HL-60 (cell line): ENCODE measurements around the gene HOXA7.

Source experiments
- DNase-seq, 2 experiments: peaks; one replicate each; pipeline ENCODE4 v3.0.0-alpha.2; 2010 to 2020; ENCODE audit warnings: low read depth in 1 of 2, low spot score in 1 of 2
- H3K27ac ChIP-seq: fragments of 250-450 bp; sonication (Bioruptor Pico); replicated peaks from 2 replicates; pipeline ENCODE4 v1.5.1; 2020; ENCODE audit warnings: mild to moderate bottlenecking, moderate library complexity
- H3K27me3 ChIP-seq: fragments of 250-450 bp; sonication (Bioruptor Pico); 2 replicates; pipeline ENCODE4 v1.5.1; 2021; ENCODE audit warnings: mild to moderate bottlenecking, moderate library complexity; ENCODE audit not compliant: insufficient read depth, poor library complexity, severe bottlenecking
- H3K4me3 ChIP-seq: replicated peaks from 2 replicates; pipeline ENCODE4 v1.5.1; 2011; ENCODE audit warnings: mild to moderate bottlenecking, control low read depth, low read length; ENCODE audit not compliant: insufficient read depth
- CTCF ChIP-seq: IDR thresholded peaks from one replicate; pipeline ENCODE4 v1.5.1; 2011; ENCODE audit warnings: low read length, control low read depth, inconsistent platforms; ENCODE audit not compliant: insufficient read depth
- GABPA ChIP-seq: IDR thresholded peaks from 2 replicates; pipeline ENCODE4 v1.6.1; 2012; ENCODE audit warnings: low read depth
- POLR2AphosphoS5 ChIP-seq: IDR thresholded peaks from 2 replicates; pipeline ENCODE4 v1.6.1; 2012; ENCODE audit warnings: low read depth
- SPI1 ChIP-seq: IDR thresholded peaks from 2 replicates; pipeline ENCODE4 v1.6.1; 2012; ENCODE audit warnings: low read depth, mild to moderate bottlenecking, borderline replicate concordance
- TF ChIP-seq, protein P1 (sequence below): IDR thresholded peaks from 2 replicates; pipeline ENCODE4 v1.6.1; 2012; ENCODE audit warnings: low read depth; ENCODE audit not compliant: insufficient replicate concordance

Gene HOXA7

DNA sequence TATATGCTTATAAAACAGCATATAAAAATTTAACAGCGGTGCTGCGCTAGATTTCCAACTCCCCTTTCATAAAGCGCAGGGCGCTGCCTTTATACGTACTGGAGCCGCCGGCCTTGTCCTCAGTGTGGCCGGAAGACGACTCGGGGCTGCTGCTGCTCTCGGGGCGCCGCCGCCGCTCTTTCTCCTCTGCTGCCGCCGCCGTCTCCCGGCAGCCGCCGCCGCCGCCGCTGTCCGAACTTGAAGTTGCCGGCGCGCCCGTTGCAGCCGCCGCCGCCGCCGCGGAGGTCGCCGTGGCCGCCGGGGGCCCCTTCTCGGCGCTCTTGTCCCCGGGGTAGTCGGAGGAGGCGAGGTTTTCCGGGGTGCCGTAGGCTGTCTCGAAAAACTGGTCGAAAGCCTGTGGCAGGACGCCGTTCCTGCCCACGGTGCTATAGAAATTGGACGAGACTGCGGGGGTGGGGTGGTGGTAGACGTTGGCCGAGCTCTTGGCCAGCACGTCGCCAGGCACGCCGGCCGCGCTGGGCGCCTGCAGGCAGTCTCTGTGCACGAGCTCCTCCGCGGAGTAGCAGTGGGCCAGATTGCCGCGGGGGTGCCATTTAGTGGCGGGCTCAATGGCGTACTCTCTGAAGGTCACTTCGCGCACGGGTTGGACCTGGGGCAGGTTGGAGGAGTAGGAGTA is 28.0 kb upstream of the HOXA7 start:
- DNase-seq = peak in 1 of 2 experiments; percentile 40
- Histone ChIP-seq H3K27me3 (peaks cover 63% of the 10 kb centered on the region), H3K27ac (no peak overlapping the region), H3K4me3 (peak overlapping the region; percentile 54)
- TF ChIP-seq, protein P1, sequence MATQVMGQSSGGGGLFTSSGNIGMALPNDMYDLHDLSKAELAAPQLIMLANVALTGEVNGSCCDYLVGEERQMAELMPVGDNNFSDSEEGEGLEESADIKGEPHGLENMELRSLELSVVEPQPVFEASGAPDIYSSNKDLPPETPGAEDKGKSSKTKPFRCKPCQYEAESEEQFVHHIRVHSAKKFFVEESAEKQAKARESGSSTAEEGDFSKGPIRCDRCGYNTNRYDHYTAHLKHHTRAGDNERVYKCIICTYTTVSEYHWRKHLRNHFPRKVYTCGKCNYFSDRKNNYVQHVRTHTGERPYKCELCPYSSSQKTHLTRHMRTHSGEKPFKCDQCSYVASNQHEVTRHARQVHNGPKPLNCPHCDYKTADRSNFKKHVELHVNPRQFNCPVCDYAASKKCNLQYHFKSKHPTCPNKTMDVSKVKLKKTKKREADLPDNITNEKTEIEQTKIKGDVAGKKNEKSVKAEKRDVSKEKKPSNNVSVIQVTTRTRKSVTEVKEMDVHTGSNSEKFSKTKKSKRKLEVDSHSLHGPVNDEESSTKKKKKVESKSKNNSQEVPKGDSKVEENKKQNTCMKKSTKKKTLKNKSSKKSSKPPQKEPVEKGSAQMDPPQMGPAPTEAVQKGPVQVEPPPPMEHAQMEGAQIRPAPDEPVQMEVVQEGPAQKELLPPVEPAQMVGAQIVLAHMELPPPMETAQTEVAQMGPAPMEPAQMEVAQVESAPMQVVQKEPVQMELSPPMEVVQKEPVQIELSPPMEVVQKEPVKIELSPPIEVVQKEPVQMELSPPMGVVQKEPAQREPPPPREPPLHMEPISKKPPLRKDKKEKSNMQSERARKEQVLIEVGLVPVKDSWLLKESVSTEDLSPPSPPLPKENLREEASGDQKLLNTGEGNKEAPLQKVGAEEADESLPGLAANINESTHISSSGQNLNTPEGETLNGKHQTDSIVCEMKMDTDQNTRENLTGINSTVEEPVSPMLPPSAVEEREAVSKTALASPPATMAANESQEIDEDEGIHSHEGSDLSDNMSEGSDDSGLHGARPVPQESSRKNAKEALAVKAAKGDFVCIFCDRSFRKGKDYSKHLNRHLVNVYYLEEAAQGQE = peak; percentile 32
- no peak for TF ChIP-seq SPI1
- 0 out of 2 replicates have a peak, but pooled peaks have one; percentile 20 for TF ChIP-seq POLR2AphosphoS5

- Histone ChIP-seq H3K27ac (no peak overlapping the region), H3K4me3 (peak overlapping the region; percentile 54), H3K27me3 (peaks cover 65% of the 10 kb centered on the region)
- DNase-seq = no peak
- TF ChIP-seq POLR2AphosphoS5 (no peak), CTCF (no peak), GABPA (no peak), SPI1 (no peak)
- TF ChIP-seq, protein P1 = peak; percentile 13
Observed at GRCh38 chr7:27183682-27184336, 27.3 kb upstream of the HOXA7 start.

DNA sequence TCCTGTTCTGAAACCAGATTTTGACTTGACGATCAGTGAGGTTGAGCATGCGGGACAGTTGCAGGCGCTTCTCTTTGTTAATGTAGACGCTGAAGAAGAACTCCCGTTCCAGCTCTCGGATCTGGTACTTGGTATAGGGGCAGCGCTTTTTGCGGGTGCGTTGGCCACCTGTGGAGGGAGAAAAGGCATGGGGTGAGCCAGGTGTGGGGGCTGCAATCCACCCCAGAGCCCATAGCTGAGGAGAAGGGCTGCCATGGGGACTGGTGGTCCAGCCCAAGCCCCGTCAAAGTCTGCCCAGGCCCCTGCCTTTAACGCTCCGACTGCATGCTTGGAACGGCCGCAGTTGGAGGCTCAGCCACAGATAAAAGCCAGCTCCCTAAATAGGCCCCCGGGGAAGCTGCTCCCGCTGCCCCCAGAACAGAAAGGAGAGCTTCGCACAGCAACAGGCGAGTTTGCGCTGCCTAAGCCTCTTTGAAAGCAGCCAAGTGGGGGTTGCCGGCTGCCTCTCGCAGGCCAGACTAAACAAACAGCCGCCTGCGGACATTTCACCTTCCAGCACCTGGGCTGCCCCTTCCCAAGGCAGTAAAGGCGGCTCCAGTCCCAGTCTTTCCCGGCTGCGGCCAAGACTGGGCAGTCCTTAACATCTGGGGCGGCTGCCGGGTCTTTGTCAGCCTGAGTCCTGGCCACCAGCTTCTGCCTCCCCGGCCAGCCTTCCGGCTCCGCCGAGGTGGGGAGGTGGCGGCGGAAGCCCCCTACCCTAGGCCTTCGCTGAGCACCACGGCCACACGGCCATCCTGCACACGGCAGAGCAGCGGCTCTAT is 26.6 kb upstream of the HOXA7 start:
- H3K4me3 ChIP-seq = no peak overlapping the region
- DNase-seq = no peak
- H3K27me3 ChIP-seq = peaks cover 60% of the 10 kb centered on the region
- TF ChIP-seq GABPA (no peak), SPI1 (no peak), POLR2AphosphoS5 (no peak), CTCF (no peak)
- TF ChIP-seq, protein P1 = no peak
- H3K27ac ChIP-seq = no peak overlapping the region
